Gastroesophageal sphincter (tissue), 3 donors: ENCODE data around the gene SRSF1.

Source experiments
- CTCF ChIP-seq, 4 experiments: fragments of 200-600 bp in 2 of 4; fragments of 450-650 bp in 2 of 4; sonication (generic) in 1 of 4; IDR thresholded peaks; one replicate each; pipeline ENCODE4 v1.5.1; 2017 to 2019; ENCODE audit warnings: antibody characterized with exemption in 4 of 4, mild to moderate bottlenecking in 2 of 4, moderate library complexity in 2 of 4
- POLR2A ChIP-seq, 2 donors: fragments of 450-650 bp; IDR thresholded peaks; one replicate each; pipeline ENCODE4 v1.6.1; 2017; ENCODE audit warnings: antibody characterized with exemption in 2 of 2, mild to moderate bottlenecking in 2 of 2, moderate library complexity in 1 of 2
- POLR2AphosphoS5 ChIP-seq: sonication (generic); formaldehyde crosslinking; IDR thresholded peaks from one replicate; pipeline ENCODE4 v1.6.1; 2017; ENCODE audit warnings: antibody characterized with exemption

GRCh38 chr17:58046239-58047094 is 39.4 kb upstream of the SRSF1 start:
- no peak for TF ChIP-seq CTCF (IDR thresholded peaks at IDR 0.05)
- no peak for TF ChIP-seq POLR2AphosphoS5
- no peak for TF ChIP-seq POLR2A (IDR thresholded peaks at IDR 0.05)
